ENCODE results near the gene HOOK1.

GRCh38 chr1:59819566-59820438 lies 5.1 kb downstream of the HOOK1 start:
- no peak for TF ChIP-seq POLR2AphosphoS5 (IDR thresholded peaks at IDR 0.05; ENCODE audit: borderline replicate concordance, low read depth, low read length)
- no peak for TF ChIP-seq EZH2 (IDR thresholded peaks at IDR 0.05)
